Esophagus muscularis mucosa (tissue), 4 donors: ENCODE results near the gene KLHL26.

ENCODE experiments used
- EP300 ChIP-seq: sonication (generic); formaldehyde crosslinking; IDR thresholded peaks from one replicate; pipeline ENCODE4 v1.6.1; 2017; ENCODE audit warnings: antibody characterized with exemption
- POLR2A ChIP-seq: fragments of 450-650 bp; IDR thresholded peaks from one replicate; pipeline ENCODE4 v1.6.1; 2017; ENCODE audit warnings: antibody characterized with exemption, moderate library complexity, mild to moderate bottlenecking, low read depth
- POLR2AphosphoS5 ChIP-seq, 2 donors: sonication (generic); formaldehyde crosslinking; IDR thresholded peaks; one replicate each; pipeline ENCODE4 v1.6.1; 2017; ENCODE audit warnings: antibody characterized with exemption in 2 of 2
- TF ChIP-seq, protein P1 (sequence below), 3 experiments: fragments of 200-600 bp in 2 of 3; fragments of 450-650 bp in 1 of 3; sonication (generic) in 2 of 3; IDR thresholded peaks; one replicate each; pipeline ENCODE4 v1.5.1; 2017 to 2019; ENCODE audit warnings: antibody characterized with exemption in 3 of 3, mild to moderate bottlenecking in 2 of 3, moderate library complexity in 1 of 3

DNA sequence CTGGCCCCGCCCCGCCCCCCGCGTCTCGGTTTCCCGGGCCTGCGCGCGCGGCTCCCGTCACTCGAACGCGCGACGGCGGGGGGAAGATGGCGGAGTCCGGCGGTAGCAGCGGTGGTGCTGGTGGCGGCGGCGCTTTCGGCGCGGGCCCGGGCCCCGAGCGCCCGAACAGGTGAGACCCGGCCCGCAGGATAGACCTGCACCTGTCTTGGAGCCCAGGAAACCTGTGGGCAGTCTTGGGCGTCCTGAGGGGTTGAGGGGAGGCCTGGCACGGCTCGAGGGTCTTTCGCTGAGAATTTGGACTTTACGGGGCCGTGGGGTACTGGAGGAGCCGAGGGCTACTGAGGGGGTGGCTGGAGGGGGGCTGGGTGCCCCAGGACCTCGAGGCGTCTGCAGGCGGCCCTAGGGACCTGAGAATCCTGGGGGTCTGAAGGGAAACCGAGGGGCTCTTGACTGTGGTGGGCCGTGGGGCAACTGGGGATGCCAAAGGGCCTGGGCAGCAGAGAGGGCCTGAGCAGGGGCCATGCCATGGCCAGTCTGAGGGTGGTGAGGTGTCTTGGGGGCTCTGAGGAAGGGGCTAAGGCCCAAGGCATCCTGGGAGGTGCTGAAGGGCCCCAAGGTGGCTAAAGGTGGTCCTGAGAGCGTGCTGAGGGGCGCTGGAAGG lies at the start of gene KLHL26:
- TF ChIP-seq, protein P1, sequence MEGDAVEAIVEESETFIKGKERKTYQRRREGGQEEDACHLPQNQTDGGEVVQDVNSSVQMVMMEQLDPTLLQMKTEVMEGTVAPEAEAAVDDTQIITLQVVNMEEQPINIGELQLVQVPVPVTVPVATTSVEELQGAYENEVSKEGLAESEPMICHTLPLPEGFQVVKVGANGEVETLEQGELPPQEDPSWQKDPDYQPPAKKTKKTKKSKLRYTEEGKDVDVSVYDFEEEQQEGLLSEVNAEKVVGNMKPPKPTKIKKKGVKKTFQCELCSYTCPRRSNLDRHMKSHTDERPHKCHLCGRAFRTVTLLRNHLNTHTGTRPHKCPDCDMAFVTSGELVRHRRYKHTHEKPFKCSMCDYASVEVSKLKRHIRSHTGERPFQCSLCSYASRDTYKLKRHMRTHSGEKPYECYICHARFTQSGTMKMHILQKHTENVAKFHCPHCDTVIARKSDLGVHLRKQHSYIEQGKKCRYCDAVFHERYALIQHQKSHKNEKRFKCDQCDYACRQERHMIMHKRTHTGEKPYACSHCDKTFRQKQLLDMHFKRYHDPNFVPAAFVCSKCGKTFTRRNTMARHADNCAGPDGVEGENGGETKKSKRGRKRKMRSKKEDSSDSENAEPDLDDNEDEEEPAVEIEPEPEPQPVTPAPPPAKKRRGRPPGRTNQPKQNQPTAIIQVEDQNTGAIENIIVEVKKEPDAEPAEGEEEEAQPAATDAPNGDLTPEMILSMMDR (IDR thresholded peaks at IDR 0.05) = no peak
- peak; percentile 73 to 92 for TF ChIP-seq POLR2AphosphoS5 (IDR thresholded peaks at IDR 0.05)
- peak; percentile 35 for TF ChIP-seq POLR2A
- TF ChIP-seq EP300 = no peak
